Tibial nerve (tissue), 4 donors: ENCODE measurements around the gene TCF12. TPM values are rescaled to one million over a fixed set of nuclear protein-coding genes. Genes with fewer than 3 reads are reported as not detected.
A peak's percentile ranks its signal among the peaks of the same experiment; 100 is the strongest.

Experiments
- DNase-seq, 2 donors: peaks; one replicate each; pipeline ENCODE4 v3.0.0-alpha.2; 2019; ENCODE audit warnings: low spot score in 2 of 2
- H3K27ac ChIP-seq, 4 donors: fragments of 200-600 bp; sonication (generic) in 3 of 4; one replicate each; pipeline ENCODE4 v1.5.1; 2017 to 2019; ENCODE audit warnings: mild to moderate bottlenecking in 1 of 4
- H3K27me3 ChIP-seq, 2 donors: fragments of 200-600 bp; sonication (generic) in 1 of 2; one replicate each; pipeline versions ENCODE4 v1.5.1 to v1.6.0; 2017 to 2019
- H3K36me3 ChIP-seq, 3 donors: fragments of 200-600 bp; sonication (generic); one replicate each; pipeline ENCODE4 v1.5.1; 2018 to 2019
- H3K4me1 ChIP-seq, 4 donors: fragments of 200-600 bp; sonication (generic) in 3 of 4; one replicate each; pipeline ENCODE4 v1.5.1; 2017 to 2019
- H3K4me3 ChIP-seq, 4 donors: fragments of 200-600 bp; sonication (generic) in 3 of 4; one replicate each; pipeline ENCODE4 v1.5.1; 2017 to 2019; ENCODE audit warnings: mild to moderate bottlenecking in 1 of 4, moderate library complexity in 1 of 4
- H3K9me3 ChIP-seq, 4 donors: fragments of 200-600 bp; sonication (generic) in 3 of 4; one replicate each; pipeline ENCODE4 v1.5.1; 2017 to 2019
- EP300 ChIP-seq, 2 donors: sonication (generic); formaldehyde crosslinking; IDR thresholded peaks; one replicate each; pipeline ENCODE4 v1.6.1; 2017; ENCODE audit warnings: antibody characterized with exemption in 2 of 2, mild to moderate bottlenecking in 1 of 2
- POLR2A ChIP-seq, 2 donors: fragments of 450-650 bp; IDR thresholded peaks; one replicate each; pipeline ENCODE4 v1.6.1; 2017; ENCODE audit warnings: antibody characterized with exemption in 2 of 2, mild to moderate bottlenecking in 2 of 2, moderate library complexity in 2 of 2
- WGBS, 2 donors: methylation state at CpG; one replicate each; pipeline ENCODE4 v1.1.5; 2018; 5-methylcytosine and 5-hydroxymethylcytosine counted together
- total RNA-seq, 4 donors: library from RNA; depleted of rRNA; stranded (reverse); fragments of >200 nt; gene quantifications; one replicate each; pipeline ENCODE4 v1.1.0, GENCODE V29; 2016
- TF ChIP-seq, protein P1 (sequence below), 5 experiments: fragments of 200-600 bp in 3 of 5; fragments of 450-650 bp in 2 of 5; sonication (generic) in 3 of 5; IDR thresholded peaks; one replicate each; pipeline ENCODE4 v1.5.1; 2016 to 2019; ENCODE audit warnings: antibody characterized with exemption in 5 of 5, mild to moderate bottlenecking in 3 of 5, moderate library complexity in 2 of 5

TCF12 gene
- total RNA-seq, 4 donors from 2014 or later, result 117 to 181 (median 174) TPM

- Histone ChIP-seq H3K36me3 (no peaks in the 10 kb centered on the region), H3K27ac (peak overlapping the region in 1 of 4 donors; percentile 32), H3K4me3 (no peak overlapping the region), H3K4me1 (peaks cover 0 to 43% (median 2%) of the 10 kb centered on the region in 4 donors), H3K27me3 (no peaks in the 10 kb centered on the region), H3K9me3 (no peaks in the 10 kb centered on the region)
- TF ChIP-seq POLR2A (IDR thresholded peaks at IDR 0.05) (no peak), EP300 (IDR thresholded peaks at IDR 0.05) (no peak)
- TF ChIP-seq, protein P1, sequence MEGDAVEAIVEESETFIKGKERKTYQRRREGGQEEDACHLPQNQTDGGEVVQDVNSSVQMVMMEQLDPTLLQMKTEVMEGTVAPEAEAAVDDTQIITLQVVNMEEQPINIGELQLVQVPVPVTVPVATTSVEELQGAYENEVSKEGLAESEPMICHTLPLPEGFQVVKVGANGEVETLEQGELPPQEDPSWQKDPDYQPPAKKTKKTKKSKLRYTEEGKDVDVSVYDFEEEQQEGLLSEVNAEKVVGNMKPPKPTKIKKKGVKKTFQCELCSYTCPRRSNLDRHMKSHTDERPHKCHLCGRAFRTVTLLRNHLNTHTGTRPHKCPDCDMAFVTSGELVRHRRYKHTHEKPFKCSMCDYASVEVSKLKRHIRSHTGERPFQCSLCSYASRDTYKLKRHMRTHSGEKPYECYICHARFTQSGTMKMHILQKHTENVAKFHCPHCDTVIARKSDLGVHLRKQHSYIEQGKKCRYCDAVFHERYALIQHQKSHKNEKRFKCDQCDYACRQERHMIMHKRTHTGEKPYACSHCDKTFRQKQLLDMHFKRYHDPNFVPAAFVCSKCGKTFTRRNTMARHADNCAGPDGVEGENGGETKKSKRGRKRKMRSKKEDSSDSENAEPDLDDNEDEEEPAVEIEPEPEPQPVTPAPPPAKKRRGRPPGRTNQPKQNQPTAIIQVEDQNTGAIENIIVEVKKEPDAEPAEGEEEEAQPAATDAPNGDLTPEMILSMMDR (IDR thresholded peaks at IDR 0.05), result no peak
- WGBS, 2 donors, result 52 to 61% methylated on average over 1 of the region's 1 CpG
- DNase-seq, result no peak
These were observed 112.6 kb downstream of the TCF12 start for GRCh38 chr15:57031082-57031481.

- H3K4me1 ChIP-seq, result peaks cover 0 to 45% (median 3%) of the 10 kb centered on the region in 4 donors
- 5 to 11% methylated on average over 1 of the region's 1 CpG for WGBS, 2 donors
- no peaks in the 10 kb centered on the region for H3K9me3 ChIP-seq
- no peak overlapping the region for H3K4me3 ChIP-seq
- H3K27ac ChIP-seq, result peak overlapping the region in 1 of 4 donors; percentile 32
- TF ChIP-seq, protein P1 (IDR thresholded peaks at IDR 0.05), result no peak
- TF ChIP-seq POLR2A (IDR thresholded peaks at IDR 0.05) (no peak), EP300 (IDR thresholded peaks at IDR 0.05) (peak in 1 of 2 donors; percentile 51)
- peak in 1 of 2 donors; percentile 68 for DNase-seq
- no peaks in the 10 kb centered on the region for H3K36me3 ChIP-seq
- no peaks in the 10 kb centered on the region for H3K27me3 ChIP-seq
These were observed 113.2 kb downstream of the TCF12 start for GRCh38 chr15:57031605-57032004.

DNA sequence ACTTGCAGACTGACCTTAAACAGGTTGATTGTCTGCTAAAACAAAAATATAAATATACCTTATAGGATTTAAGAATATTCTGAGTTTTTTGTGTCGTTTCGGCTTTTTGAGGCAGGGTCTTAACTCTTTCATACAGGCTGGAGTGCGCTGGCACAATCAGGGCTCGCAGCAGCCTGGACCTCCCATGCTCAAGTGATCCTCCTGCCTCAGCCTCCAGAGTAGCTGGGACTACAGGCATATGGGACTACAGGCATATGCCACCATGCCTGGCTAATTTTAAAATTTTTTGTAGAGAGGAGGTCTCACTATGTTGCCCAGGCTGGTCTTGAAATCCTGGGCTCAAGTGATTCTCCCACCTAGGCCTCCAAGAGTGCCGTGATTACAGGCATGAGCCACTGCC, 113.9 kb downstream of the TCF12 start:
- no peak for DNase-seq
- H3K4me1 ChIP-seq, result peaks cover 0 to 48% (median 3%) of the 10 kb centered on the region in 4 donors
- TF ChIP-seq EP300 (IDR thresholded peaks at IDR 0.05), result no peak
- TF ChIP-seq, protein P1 (IDR thresholded peaks at IDR 0.05), result no peak
- no peak for TF ChIP-seq POLR2A (IDR thresholded peaks at IDR 0.05)
- no peaks in the 10 kb centered on the region for H3K27me3 ChIP-seq
- H3K4me3 ChIP-seq, result no peak overlapping the region
- 94 to 98% methylated on average over 5 of the region's 5 CpGs for WGBS, 2 donors
- no peak overlapping the region for H3K27ac ChIP-seq
- no peaks in the 10 kb centered on the region for H3K9me3 ChIP-seq
- no peaks in the 10 kb centered on the region for H3K36me3 ChIP-seq

GRCh38 chr15:57033715-57034439, 115.4 kb downstream of the TCF12 start:
- H3K4me1 ChIP-seq, result peaks cover 0 to 48% (median 3%) of the 10 kb centered on the region in 4 donors

GRCh38 chr15:57034613-57035012, 116.2 kb downstream of the TCF12 start:
- no peaks in the 10 kb centered on the region for H3K36me3 ChIP-seq
- no peaks in the 10 kb centered on the region for H3K27me3 ChIP-seq
- TF ChIP-seq, protein P1 (IDR thresholded peaks at IDR 0.05), result no peak
- TF ChIP-seq EP300 (IDR thresholded peaks at IDR 0.05), result no peak
- no peak for TF ChIP-seq POLR2A (IDR thresholded peaks at IDR 0.05)
- DNase-seq, result no peak
- H3K4me3 ChIP-seq, result no peak overlapping the region
- H3K9me3 ChIP-seq, result no peaks in the 10 kb centered on the region
- WGBS, 2 donors, result 41 to 70% methylated on average over 1 of the region's 1 CpG
- no peak overlapping the region for H3K27ac ChIP-seq
- peaks cover 0 to 48% (median 3%) of the 10 kb centered on the region in 4 donors for H3K4me1 ChIP-seq

More at GRCh38 chr15:57033715-57034439, 115.4 kb downstream of the TCF12 start:
- TF ChIP-seq EP300 (IDR thresholded peaks at IDR 0.05) (no peak), POLR2A (IDR thresholded peaks at IDR 0.05) (no peak)
- TF ChIP-seq, protein P1 (IDR thresholded peaks at IDR 0.05), result no peak
- Histone ChIP-seq H3K27me3 (no peaks in the 10 kb centered on the region), H3K9me3 (no peaks in the 10 kb centered on the region), H3K27ac (no peak overlapping the region), H3K36me3 (no peaks in the 10 kb centered on the region), H3K4me3 (no peak overlapping the region)
- 81 to 88% methylated on average over 3 of the region's 3 CpGs for WGBS, 2 donors
- no peak for DNase-seq
